ENCODE results near the gene AKT1.

AKT1 gene

GRCh38 chr14:104743461-104744380 is 51.8 kb downstream of the AKT1 start:
- FAIRE-seq: no peak
- DNase-seq (ENCODE audit: extremely low spot score, insufficient read length, low read depth): no peak

GRCh38 chr14:104742586-104743455 is 52.7 kb downstream of the AKT1 start:
- DNase-seq (ENCODE audit: extremely low spot score, insufficient read length, low read depth): no peak
- no peak for FAIRE-seq

- FAIRE-seq: no peak
- no peak for DNase-seq (ENCODE audit: extremely low spot score, insufficient read length, low read depth)
Measured at GRCh38 chr14:104741803-104742251, 53.7 kb downstream of the AKT1 start.

- FAIRE-seq (no peak), DNase-seq (ENCODE audit: extremely low spot score, insufficient read length, low read depth) (no peak)
Measured at GRCh38 chr14:104741108-104741802, 54.3 kb downstream of the AKT1 start.

GRCh38 chr14:104739546-104740516 is 55.7 kb downstream of the AKT1 start:
- FAIRE-seq (no peak), DNase-seq (ENCODE audit: extremely low spot score, insufficient read length, low read depth) (no peak)

- no peak for FAIRE-seq
- DNase-seq (ENCODE audit: extremely low spot score, insufficient read length, low read depth): no peak
Measured at GRCh38 chr14:104739026-104739425, 56.5 kb downstream of the AKT1 start.

GRCh38 chr14:104738375-104739019 is 57.1 kb downstream of the AKT1 start:
- DNase-seq (ENCODE audit: extremely low spot score, insufficient read length, low read depth): no peak
- no peak for FAIRE-seq

GRCh38 chr14:104735830-104736642 is 59.5 kb downstream of the AKT1 start:
- no peak for FAIRE-seq
- DNase-seq (ENCODE audit: extremely low spot score, insufficient read length, low read depth): no peak

- no peak for DNase-seq (ENCODE audit: extremely low spot score, insufficient read length, low read depth)
- no peak for FAIRE-seq
Measured at GRCh38 chr14:104734991-104735779, 60.4 kb downstream of the AKT1 start.

- FAIRE-seq: no peak
- DNase-seq (ENCODE audit: extremely low spot score, insufficient read length, low read depth): no peak
Measured at GRCh38 chr14:104734601-104734990, 61.0 kb downstream of the AKT1 start.

- DNase-seq (ENCODE audit: extremely low spot score, insufficient read length, low read depth) (no peak), FAIRE-seq (no peak)
Measured at GRCh38 chr14:104734051-104734587, 61.4 kb downstream of the AKT1 start.

GRCh38 chr14:104732931-104733681 is 62.4 kb downstream of the AKT1 start:
- FAIRE-seq (no peak), DNase-seq (ENCODE audit: extremely low spot score, insufficient read length, low read depth) (no peak)

- FAIRE-seq: no peak
- no peak for DNase-seq (ENCODE audit: extremely low spot score, insufficient read length, low read depth)
Measured at GRCh38 chr14:104732355-104732804, 63.2 kb downstream of the AKT1 start.

GRCh38 chr14:104731320-104732294 is 63.9 kb downstream of the AKT1 start:
- DNase-seq (ENCODE audit: extremely low spot score, insufficient read length, low read depth) (no peak), FAIRE-seq (no peak)

GRCh38 chr14:104730487-104730886 is 65.1 kb downstream of the AKT1 start:
- no peak for FAIRE-seq

More at GRCh38 chr14:104730487-104730886, 65.1 kb downstream of the AKT1 start:
- DNase-seq (ENCODE audit: extremely low spot score, insufficient read length, low read depth): no peak
